ENCODE data around the gene CERS6.
"Not testable (repeated sequence)": the region's sequence is repeated elsewhere in the genome, so short reads cannot be mapped to it uniquely, and the experiment has no call there.

Gene CERS6

GRCh38 chr2:168734199-168734760 is 278.2 kb downstream of the CERS6 start:
- no peak for DNase-seq

DNA sequence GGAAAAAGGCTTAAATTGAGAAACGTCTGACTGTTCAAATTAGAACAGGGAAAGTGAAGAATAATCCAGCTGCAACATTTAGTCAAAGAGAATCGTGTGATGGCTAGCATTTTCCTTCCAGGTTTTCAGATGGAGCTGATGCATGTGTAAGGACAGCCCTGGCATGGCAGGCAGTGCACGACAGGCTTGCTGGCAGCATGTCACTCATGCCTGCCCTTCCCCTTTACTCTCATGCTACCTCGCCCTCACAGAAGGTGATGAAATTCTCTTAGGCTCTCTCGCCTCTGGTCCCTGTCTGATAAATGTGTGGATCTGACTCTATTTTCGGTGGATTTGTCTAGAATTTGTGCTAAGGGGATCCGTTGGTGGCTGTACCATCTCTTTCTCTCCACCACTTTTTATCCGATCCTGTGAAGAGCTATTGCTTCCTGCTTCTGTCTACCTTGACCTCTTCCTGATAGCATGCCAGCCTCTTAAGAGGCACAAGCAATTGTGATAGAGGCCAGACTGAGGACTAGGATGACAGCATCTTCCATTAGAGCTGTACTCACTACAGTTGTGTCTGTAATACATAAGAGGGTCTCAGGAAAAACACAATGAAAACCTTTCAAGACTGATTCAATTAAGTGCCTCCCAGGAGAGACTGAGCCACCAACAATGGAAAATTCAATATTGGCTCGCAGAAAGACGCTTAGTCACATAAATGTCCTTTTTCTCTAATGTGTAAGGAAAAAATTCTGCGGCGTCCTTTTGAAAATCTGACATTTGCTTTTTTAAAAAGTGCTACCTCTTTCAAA is 280.8 kb downstream of the CERS6 start:
- DNase-seq = no peak

- no peak for DNase-seq
These were observed 282.0 kb downstream of the CERS6 start for GRCh38 chr2:168738062-168738461.

DNA sequence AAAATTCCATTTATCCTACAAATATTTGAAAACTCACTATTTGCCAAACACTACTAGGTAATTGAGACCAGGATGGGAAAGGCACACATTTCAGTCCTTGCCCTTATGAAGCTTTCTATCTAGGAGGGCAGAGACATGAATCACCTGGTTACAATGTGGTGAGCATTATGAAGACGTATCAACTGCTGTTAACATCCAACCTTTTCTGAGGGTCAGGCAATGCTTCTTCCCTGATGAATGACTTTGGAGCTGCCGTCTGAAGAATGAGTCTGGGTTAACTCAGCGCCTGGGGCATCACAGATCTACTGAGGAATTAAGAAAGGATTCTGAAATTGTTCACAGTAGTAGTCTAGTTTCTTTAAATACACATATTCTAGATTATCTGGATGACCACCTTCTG is 284.3 kb downstream of the CERS6 start:
- DNase-seq = no peak

- no peak for DNase-seq
These were observed 284.7 kb downstream of the CERS6 start for GRCh38 chr2:168740788-168741187.

DNA sequence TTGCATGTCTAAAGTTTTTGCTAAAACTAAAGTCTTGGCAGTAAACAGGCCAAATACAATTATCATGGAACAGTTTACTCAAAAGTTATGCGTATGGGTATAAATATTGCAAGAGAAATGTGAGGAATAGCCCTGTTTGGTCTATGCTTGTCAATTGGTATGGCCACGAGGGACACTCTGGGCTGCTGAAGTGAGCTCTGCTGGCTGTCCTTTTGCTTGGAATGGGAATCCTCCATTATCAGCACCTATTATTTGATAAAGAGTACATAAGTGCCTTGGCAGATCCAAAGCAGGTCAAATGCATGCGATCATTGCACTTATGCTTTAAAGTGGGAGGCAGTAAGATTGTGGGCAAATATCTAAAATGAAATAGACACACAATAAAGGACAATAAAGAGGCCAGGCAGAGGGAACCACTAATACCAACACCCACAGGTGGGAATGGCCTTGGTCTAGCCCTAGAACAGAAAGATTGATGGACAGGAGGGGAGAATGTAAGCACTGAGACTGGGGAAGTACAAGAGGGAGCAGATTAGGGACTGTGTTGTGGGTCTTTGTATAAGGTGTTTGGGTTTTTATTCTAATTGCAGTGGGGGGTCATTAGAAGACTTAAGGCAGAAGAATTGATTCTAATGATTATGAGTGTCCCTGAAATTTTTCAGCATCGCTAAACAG is 286.3 kb downstream of the CERS6 start:
- DNase-seq = no peak

- no peak for DNase-seq
These were observed 288.8 kb downstream of the CERS6 start for GRCh38 chr2:168744844-168745243.

- DNase-seq = no peak
These were observed 292.4 kb downstream of the CERS6 start for GRCh38 chr2:168748461-168748860.

DNA sequence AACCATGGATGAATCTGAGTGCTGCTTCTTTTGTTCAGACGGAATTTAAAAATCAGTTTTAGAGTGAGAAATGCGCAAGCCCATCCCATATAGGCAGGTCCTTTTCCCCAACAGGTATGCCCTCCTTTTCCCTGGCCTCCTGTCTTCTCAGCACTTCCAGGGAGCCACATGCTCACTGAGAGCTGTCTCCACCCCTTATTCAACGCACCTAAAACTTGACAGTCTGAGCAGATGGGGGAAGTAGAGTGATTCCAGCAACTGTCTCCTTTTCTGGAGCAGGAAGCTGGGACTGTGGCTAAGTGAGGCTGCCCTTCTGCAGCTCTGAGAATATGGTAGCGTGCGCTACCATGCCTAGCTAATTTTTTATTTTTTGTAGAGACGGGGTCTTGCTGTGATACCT is 293.2 kb downstream of the CERS6 start:
- no peak for DNase-seq

DNA sequence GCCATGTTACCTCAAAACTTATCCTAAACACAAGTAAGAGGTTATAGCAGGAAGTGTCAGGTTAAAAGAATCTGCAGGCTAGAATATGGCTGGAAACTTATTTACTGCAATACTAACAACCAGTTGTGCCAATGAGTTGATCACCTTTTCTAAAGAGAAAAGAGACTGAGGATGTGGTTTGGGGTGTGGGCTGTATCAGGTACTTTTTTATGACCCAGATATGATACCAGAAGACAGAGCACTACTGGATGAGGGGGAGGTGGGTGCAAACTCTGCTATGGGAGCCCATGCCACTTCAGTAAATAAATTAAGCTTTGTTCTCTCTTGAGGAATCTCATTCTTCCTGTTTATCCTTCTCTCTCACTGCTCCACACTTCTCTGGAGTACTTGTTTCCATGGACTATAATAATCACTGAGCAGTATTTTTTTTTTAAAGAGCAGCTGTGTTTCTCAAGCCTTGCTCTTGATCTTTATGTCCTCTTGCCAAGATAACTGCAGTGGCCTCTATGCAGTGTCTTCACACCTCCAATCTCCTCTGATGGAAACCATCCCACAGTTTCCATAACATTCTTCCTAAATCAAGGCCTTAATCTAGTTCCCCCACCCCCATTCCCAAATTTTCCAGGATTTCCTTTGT is 295.1 kb downstream of the CERS6 start:
- DNase-seq = no peak

DNA sequence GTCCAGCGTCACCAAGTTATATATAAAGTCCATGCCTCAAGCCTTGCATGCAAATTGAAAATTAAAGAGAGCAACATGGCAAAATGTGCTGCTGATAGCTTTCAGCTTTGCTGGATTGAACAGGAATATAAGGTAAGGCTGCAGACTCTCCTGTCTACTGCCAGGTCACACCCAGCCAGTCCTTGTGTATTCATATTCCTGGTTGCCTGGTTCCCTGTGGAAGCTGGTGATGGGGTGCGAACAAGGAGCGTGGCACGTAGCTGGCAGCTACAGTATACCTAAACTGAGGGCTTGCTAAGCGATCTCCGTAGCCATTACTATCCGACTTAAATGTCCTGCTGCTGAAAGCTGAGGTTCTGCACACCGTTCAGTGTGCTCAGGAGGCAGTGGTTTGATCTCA is 296.3 kb downstream of the CERS6 start:
- DNase-seq = no peak

- DNase-seq = no peak
These were observed 297.8 kb downstream of the CERS6 start for GRCh38 chr2:168753765-168754329.

DNA sequence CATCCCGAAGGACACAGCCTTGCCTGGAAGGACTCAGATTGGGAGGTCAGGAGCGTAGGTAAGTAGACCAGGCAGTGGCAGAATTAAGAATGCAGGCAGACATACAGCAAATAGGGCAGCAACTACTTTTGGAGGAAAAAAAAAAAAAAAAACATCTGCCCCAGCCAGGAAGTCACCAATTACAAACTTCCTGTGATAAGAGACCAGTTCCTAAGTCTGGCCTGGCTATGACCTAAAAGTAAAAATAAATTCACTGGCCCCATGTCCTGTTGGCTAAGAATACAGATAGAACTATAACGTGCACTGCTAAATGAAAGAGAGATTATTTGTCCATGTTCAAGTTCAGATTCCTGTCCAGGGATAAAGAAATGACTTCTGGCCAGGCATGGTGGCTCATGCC is 301.2 kb downstream of the CERS6 start:
- DNase-seq = no peak

- DNase-seq = no peak
These were observed 303.1 kb downstream of the CERS6 start for GRCh38 chr2:168758970-168759820.

DNA sequence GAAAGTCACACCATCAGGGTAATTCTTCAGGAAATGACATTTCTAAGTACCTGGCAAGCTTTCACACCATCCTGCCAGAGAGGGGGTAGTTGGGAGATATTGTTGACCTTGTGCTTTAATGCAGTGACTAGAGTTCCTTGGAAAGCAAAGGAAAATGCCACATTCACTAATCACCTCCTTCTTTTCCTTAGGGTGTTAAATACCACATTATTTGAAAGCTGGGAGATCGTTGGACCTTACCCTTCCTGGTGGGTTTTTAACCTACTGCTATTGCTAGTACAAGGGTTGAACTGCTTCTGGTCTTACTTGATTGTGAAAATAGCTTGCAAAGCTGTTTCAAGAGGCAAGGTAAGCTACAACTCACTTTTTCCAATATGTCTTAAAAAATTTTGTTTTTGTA is 309.3 kb downstream of the CERS6 start:
- DNase-seq = no peak

GRCh38 chr2:168766600-168766999 is 310.5 kb downstream of the CERS6 start:
- no peak for DNase-seq

DNA sequence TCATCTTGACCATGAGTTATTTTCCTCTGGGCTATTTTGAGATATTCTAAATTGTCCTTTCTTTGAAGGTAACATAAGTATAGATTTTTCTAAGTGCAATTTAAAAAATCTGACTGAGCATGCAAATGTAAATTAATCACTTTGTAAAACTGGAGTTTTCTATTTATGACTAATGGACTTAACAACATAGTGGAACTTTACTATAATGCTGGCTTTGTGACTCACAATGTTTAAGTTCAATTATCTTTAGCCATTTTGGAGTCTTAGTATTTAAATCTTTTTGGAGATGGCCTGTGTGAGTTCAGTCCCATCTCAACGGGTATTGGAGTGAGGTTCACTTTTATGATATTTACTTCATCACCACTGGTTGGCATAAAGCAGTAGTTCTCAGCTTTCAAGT is 311.2 kb downstream of the CERS6 start:
- DNase-seq = no peak

DNA sequence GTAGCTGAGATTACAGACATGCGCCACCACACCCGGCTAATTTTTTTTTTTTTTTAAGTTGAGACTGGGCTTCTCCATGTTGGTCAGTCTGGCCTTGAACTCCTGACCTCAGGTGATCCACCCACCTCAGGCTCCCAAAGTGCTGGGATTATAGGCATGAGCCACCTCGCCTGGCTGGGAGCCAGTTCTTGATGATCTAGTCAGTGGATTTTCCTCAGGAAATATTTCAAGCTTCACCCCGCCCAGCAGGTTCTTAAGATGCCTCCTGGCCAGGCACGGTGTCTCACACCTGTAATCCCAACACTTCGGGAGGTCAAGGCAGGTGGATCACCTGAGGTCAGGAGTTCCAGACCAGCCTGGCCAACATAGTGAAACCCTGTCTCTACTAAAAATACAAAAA is 312.3 kb downstream of the CERS6 start:
- not testable (repeated sequence) for DNase-seq

GRCh38 chr2:168770796-168771195 is 314.7 kb downstream of the CERS6 start:
- no peak for DNase-seq

GRCh38 chr2:168772704-168773103 is 316.6 kb downstream of the CERS6 start:
- DNase-seq = no peak

DNA sequence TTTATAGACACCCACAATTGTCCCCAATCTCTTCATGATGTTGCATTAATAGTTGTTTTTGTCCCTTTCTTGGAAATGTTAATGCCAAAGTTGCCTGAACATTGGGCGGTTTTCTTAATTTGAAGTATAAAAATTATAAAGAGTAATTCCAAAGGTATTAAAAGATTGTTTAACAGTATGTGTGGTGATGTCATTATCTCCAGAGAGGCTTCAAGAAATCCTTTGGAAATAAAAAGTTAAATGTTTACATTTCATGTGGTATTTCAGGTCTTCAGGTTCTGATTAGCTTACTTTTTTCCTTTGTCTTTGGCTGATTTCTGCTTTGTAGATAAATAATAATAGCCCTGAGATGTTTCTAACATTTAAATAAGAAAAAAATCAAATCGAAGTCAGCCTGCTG is 317.1 kb downstream of the CERS6 start:
- DNase-seq = no peak
